K562 treated with DMSO at 1 percent for 24 hours (cell line): ENCODE data around the gene QRFPR. TPM values are rescaled to one million over a fixed set of nuclear protein-coding genes. Genes with fewer than 3 reads are reported as not detected.

ENCODE experiments used
- total RNA-seq: library from RNA; unstranded; fragments of 300-600 nt; gene quantifications from 2 replicates; pipeline ENCODE4 v1.2.3, GENCODE V29; 2022; ENCODE audit warnings: low read depth; ENCODE audit not compliant: insufficient read depth

QRFPR gene
- total RNA-seq, result not detected in 2 replicates

DNA sequence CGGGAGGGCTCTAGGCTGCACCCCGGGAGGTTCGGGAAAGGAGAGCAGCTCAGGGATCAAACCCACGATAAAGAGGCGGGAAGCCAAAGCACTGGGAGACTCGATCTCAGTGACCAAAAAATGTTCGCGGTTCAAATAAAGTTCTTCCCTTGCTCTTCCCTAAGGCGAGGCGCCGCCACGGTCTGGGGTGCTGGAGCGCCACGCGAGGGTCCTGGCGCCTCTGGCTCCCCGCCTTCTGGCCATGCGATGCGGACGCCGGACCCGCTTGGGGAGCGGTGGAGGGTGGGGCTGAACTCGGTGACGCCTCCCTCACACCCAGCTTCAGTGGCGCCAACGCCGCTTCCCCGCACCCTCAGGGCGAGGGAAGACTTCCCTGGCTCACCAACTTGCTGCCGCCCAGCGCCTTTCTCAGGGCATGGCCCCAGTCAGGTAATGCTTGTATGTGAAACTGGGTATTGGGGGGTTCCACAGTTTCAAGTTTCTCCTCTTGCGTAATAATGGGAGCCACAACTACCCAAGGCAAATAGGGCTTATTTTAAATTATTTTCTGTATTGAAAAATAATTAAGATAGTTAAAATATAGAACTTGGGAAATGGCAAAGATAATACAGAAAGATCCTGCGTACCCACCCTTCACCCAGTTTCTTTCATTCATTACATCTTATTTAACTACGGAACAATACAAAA, at the start of gene QRFPR:
Gene QRFPR (minus strand): TSS at position 243 of the 687 bp plus-strand sequence. CDS start 371 bp downstream, outside the sequence.

Other genes starting within 250 kb of the QRFPR start
- not detected in 2 replicates for gene TNIP3, start 216.7 kb downstream of the QRFPR start, total RNA-seq